OCI-LY1 (cell line): ENCODE results near the gene DDX21.
"Not testable (repeated sequence)": the region's sequence is repeated elsewhere in the genome, so short reads cannot be mapped to it uniquely, and the experiment has no call there.

Experiments used
- H2AFZ ChIP-seq: fragments of 200-600 bp; sonication (generic), shearing (Covaris generic); 2 replicates; pipeline ENCODE4 v1.6.0; 2014; ENCODE audit warnings: antibody characterized with exemption, mild to moderate bottlenecking, low read length
- H3F3A ChIP-seq: fragments of 200-600 bp; sonication (generic), shearing (Covaris generic); 2 replicates; pipeline ENCODE4 v1.6.0; 2014; ENCODE audit warnings: mild to moderate bottlenecking, antibody characterized with exemption, low read length, moderate library complexity; ENCODE audit not compliant: insufficient read depth
- H3K27ac ChIP-seq: fragments of 200-600 bp; sonication (generic); 2 replicates; pipeline ENCODE4 v1.5.1; 2014; ENCODE audit warnings: low read length, mixed run types, mild to moderate bottlenecking, low read depth; ENCODE audit not compliant: poor library complexity, severe bottlenecking
- H3K27me3 ChIP-seq: fragments of 200-600 bp; sonication (generic); 2 replicates; pipeline ENCODE4 v1.6.0; 2014; ENCODE audit warnings: antibody characterized with exemption, mild to moderate bottlenecking, low read length, moderate library complexity; ENCODE audit not compliant: insufficient read depth
- H3K36me3 ChIP-seq: fragments of 200-600 bp; sonication (generic); 2 replicates; pipeline ENCODE4 v1.6.1; 2014; ENCODE audit warnings: mild to moderate bottlenecking, antibody characterized with exemption, low read length, moderate library complexity, mixed read lengths; ENCODE audit not compliant: insufficient read depth
- H3K4me1 ChIP-seq: fragments of 200-600 bp; sonication (generic); 2 replicates; pipeline ENCODE4 v1.5.1; 2014; ENCODE audit warnings: mild to moderate bottlenecking, low read length, moderate library complexity; ENCODE audit not compliant: insufficient read depth, severe bottlenecking
- H3K4me2 ChIP-seq: fragments of 200-600 bp; sonication (generic), shearing (Covaris generic); 2 replicates; pipeline ENCODE4 v1.6.1; 2014; ENCODE audit warnings: low read length
- H3K4me3 ChIP-seq: fragments of 200-600 bp; sonication (generic); 2 replicates; pipeline ENCODE4 v1.5.1; 2014; ENCODE audit warnings: low read length, low read depth, mild to moderate bottlenecking, mixed read lengths; ENCODE audit not compliant: poor library complexity, severe bottlenecking
- H3K79me2 ChIP-seq: fragments of 200-600 bp; shearing (Covaris generic); 2 replicates; pipeline ENCODE4 v1.6.1; 2016; ENCODE audit warnings: mixed run types, low read length, mixed read lengths; ENCODE audit not compliant: insufficient read depth
- H3K9ac ChIP-seq: fragments of 200-600 bp; sonication (generic), shearing (Covaris generic); 2 replicates; pipeline ENCODE4 v1.6.1; 2014; ENCODE audit warnings: mild to moderate bottlenecking, low read length, mixed read lengths
- H3K9me2 ChIP-seq: fragments of 200-600 bp; sonication (generic), shearing (Covaris generic); 2 replicates; pipeline ENCODE4 v1.6.1; 2014; ENCODE audit warnings: low read depth, mild to moderate bottlenecking, low read length, mixed read lengths
- H3K9me3 ChIP-seq: fragments of 200-600 bp; shearing (Covaris generic); 2 replicates; pipeline ENCODE4 v1.6.1; 2014; ENCODE audit warnings: low read length, mixed read lengths
- H4K20me1 ChIP-seq: fragments of 200-600 bp; sonication (generic), shearing (Covaris generic); 2 replicates; pipeline ENCODE4 v1.6.0; 2016; ENCODE audit warnings: mild to moderate bottlenecking, low read length; ENCODE audit not compliant: insufficient read depth
- EZH2 ChIP-seq: fragments of 200-600 bp; sonication (generic), shearing (Covaris generic); IDR thresholded peaks from 2 replicates; pipeline ENCODE4 v1.8.0; 2017; ENCODE audit warnings: borderline replicate concordance, mixed run types, mild to moderate bottlenecking, antibody characterized with exemption, low read length, moderate library complexity, mixed read lengths
- TF ChIP-seq, protein P1 (sequence below): fragments of 200-600 bp; sonication (generic), shearing (Covaris generic); IDR thresholded peaks from 2 replicates; pipeline ENCODE4 v1.5.1; 2017; ENCODE audit warnings: mild to moderate bottlenecking, antibody characterized with exemption, low read length, moderate library complexity, mixed read lengths

DDX21 gene

DNA sequence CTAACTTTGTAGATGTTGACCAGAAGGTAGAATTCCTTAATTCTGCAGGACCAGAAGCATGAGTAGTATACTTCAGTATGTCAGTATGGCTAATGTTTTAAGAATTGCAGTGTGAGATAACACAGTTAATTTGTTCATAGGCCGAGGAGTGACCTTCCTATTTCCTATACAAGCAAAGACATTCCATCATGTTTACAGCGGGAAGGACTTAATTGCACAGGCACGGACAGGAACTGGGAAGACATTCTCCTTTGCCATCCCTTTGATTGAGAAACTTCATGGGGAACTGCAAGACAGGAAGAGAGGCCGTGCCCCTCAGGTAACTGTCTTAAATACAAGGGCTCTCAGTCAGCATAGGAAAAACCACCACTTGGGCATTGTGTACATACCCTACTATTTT is 7.2 kb downstream of the DDX21 start:
- H3K9me2 ChIP-seq, result no peaks in the 10 kb centered on the region
- peaks cover 97% of the 10 kb centered on the region for H3K36me3 ChIP-seq
- H3K4me3 ChIP-seq, result no peak overlapping the region
- H3K79me2 ChIP-seq, result peaks cover 40% of the 10 kb centered on the region
- H2AFZ ChIP-seq, result no peak overlapping the region
- no peaks in the 10 kb centered on the region; the same call in 1 of the 2 replicates for H3F3A ChIP-seq
- H3K27me3 ChIP-seq, result no peaks in the 10 kb centered on the region
- H3K9ac ChIP-seq, result no peak overlapping the region
- H3K9me3 ChIP-seq, result no peaks in the 10 kb centered on the region
- 0 out of 2 replicates have a peak, but pooled peaks cover 3% of the 10 kb centered on the region for H4K20me1 ChIP-seq
- H3K27ac ChIP-seq, result no peak overlapping the region
- H3K4me1 ChIP-seq, result peaks cover 19% of the 10 kb centered on the region
- no peak for TF ChIP-seq EZH2
- TF ChIP-seq, protein P1, sequence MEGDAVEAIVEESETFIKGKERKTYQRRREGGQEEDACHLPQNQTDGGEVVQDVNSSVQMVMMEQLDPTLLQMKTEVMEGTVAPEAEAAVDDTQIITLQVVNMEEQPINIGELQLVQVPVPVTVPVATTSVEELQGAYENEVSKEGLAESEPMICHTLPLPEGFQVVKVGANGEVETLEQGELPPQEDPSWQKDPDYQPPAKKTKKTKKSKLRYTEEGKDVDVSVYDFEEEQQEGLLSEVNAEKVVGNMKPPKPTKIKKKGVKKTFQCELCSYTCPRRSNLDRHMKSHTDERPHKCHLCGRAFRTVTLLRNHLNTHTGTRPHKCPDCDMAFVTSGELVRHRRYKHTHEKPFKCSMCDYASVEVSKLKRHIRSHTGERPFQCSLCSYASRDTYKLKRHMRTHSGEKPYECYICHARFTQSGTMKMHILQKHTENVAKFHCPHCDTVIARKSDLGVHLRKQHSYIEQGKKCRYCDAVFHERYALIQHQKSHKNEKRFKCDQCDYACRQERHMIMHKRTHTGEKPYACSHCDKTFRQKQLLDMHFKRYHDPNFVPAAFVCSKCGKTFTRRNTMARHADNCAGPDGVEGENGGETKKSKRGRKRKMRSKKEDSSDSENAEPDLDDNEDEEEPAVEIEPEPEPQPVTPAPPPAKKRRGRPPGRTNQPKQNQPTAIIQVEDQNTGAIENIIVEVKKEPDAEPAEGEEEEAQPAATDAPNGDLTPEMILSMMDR, result no peak
- no peak overlapping the region for H3K4me2 ChIP-seq

DNA sequence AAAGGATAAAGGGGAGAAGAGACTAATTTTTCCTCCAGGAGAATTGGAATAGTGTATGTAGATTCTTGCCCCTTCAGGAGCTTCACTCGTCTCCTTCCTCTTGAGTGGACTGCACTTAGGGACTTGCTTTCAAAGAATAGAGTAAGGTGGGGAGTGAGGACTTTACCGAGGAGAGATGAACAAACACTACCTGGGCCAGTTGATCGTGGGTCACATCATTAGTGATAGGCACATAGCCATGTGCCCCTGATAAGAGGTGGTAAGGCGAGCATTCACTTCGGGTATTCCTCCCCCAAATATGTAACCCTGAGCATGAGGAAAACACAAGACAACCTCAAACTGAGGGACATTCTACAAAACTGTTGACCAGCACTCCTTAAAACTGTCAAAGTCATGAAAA is 18.0 kb downstream of the DDX21 start:
- no peaks in the 10 kb centered on the region for H4K20me1 ChIP-seq
- no peak for TF ChIP-seq EZH2
- TF ChIP-seq, protein P1, result no peak

DNA sequence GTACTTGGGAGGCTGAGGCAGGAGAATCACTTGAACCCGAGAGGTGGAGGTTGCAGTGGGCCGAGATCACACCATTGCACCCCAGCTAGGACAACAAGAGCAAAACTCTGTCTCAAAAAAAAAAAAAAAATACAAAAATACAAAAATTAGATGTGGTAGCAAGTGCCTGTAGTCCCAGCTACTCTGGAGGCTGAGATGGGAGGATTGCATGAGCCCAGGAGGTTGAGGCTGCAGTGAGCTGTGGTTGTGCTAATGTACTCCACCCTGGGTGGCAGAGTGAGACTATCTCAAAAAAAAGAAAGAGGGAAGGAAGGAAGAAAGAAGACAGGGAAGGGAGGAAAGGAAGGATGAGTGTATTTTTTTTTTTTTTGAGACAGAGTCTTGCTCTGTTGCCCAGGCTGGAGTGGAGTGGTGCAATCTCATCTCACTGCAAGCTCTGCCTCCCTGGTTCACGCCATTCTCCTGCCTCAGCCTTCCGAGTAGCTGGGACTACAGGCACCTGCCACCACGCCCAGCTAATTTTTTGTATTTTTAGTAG is 20.0 kb downstream of the DDX21 start:
- not testable (repeated sequence) for H3K9ac ChIP-seq, H3K79me2 ChIP-seq

More for the DNA sequence above, 18.0 kb downstream of the DDX21 start:
- no peaks in the 10 kb centered on the region for H3K9me2 ChIP-seq
- no peak overlapping the region for H3K27ac ChIP-seq
- H3K4me2 ChIP-seq, result no peak overlapping the region
- H3K27me3 ChIP-seq, result no peaks in the 10 kb centered on the region
- H3K79me2 ChIP-seq, result no peaks in the 10 kb centered on the region
- H2AFZ ChIP-seq, result no peak overlapping the region
- no peak overlapping the region for H3K9ac ChIP-seq
- H3F3A ChIP-seq, result peaks cover 4% of the 10 kb centered on the region; the same call in 1 of the 2 replicates
- H3K9me3 ChIP-seq, result no peaks in the 10 kb centered on the region
- no peak overlapping the region for H3K4me3 ChIP-seq
- H3K4me1 ChIP-seq, result no peaks in the 10 kb centered on the region
- peaks cover 99% of the 10 kb centered on the region for H3K36me3 ChIP-seq

DNA sequence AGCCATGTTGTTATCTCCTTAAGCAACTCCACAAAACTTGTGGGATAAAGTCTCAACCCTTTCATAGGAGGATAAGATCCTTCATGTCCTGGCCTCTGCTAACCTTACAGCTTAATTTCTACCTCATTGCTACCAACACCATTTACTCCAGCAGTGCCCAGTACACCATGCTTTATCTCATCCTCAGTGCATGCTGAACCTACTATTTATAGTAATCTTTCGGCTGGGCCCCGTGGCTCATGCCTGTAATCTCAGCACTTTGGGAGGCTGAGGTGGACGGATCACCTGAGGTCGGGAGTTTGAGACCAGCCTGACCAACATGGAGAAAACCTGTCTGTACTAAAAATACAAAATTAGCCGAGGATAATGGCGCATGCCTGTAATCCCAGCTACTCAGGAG is 23.8 kb downstream of the DDX21 start:
- H3K4me3 ChIP-seq, H4K20me1 ChIP-seq, H3K79me2 ChIP-seq, H3K9ac ChIP-seq, H2AFZ ChIP-seq, H3K9me2 ChIP-seq, H3K4me2 ChIP-seq, H3K9me3 ChIP-seq, H3F3A ChIP-seq, H3K4me1 ChIP-seq, H3K27ac ChIP-seq, H3K27me3 ChIP-seq: not testable (repeated sequence)
- peaks cover 97% of the 10 kb centered on the region for H3K36me3 ChIP-seq

More for the DNA sequence above, 20.0 kb downstream of the DDX21 start:
- not testable (repeated sequence) for H2AFZ ChIP-seq, H3K4me3 ChIP-seq, H3K27ac ChIP-seq, H3K4me1 ChIP-seq, H3K9me3 ChIP-seq, H3K9me2 ChIP-seq, H3K4me2 ChIP-seq, H4K20me1 ChIP-seq, H3F3A ChIP-seq, H3K27me3 ChIP-seq
- peaks cover 97% of the 10 kb centered on the region for H3K36me3 ChIP-seq
